Measurements from ENCODE around the gene HLCS.

HLCS gene

GRCh38 chr21:36883532-36884486, 82.7 kb downstream of the HLCS start:
- intact Hi-C loops (cut with DNase I; ENCODE audit: low total_unique reads), result no loop called here
- Histone ChIP-seq H3K27me3 (no peaks in the 10 kb centered on the region), H3K36me3 (no peaks in the 10 kb centered on the region), H3K4me1 (no peaks in the 10 kb centered on the region), H3K27ac (no peak overlapping the region), H3K9me3 (no peaks in the 10 kb centered on the region), H3K4me3 (no peak overlapping the region)
- TF ChIP-seq CTCF (IDR thresholded peaks at IDR 0.05), result no peak
- no peak for DNase-seq

GRCh38 chr21:36882776-36883175, 83.7 kb downstream of the HLCS start:
- no peak overlapping the region for H3K4me3 ChIP-seq
- TF ChIP-seq CTCF (IDR thresholded peaks at IDR 0.05), result no peak

GRCh38 chr21:36881228-36881627, 85.2 kb downstream of the HLCS start:
- H3K36me3 ChIP-seq, result no peaks in the 10 kb centered on the region
- intact Hi-C loops (cut with DNase I; ENCODE audit: low total_unique reads), result no loop called here
- DNase-seq, result no peak
- no peak overlapping the region for H3K27ac ChIP-seq
- no peak overlapping the region for H3K4me3 ChIP-seq
- no peak for TF ChIP-seq CTCF (IDR thresholded peaks at IDR 0.05)
- H3K27me3 ChIP-seq, result no peaks in the 10 kb centered on the region
- H3K4me1 ChIP-seq, result no peaks in the 10 kb centered on the region
- H3K9me3 ChIP-seq, result no peaks in the 10 kb centered on the region

More at GRCh38 chr21:36882776-36883175, 83.7 kb downstream of the HLCS start:
- no peaks in the 10 kb centered on the region for H3K4me1 ChIP-seq
- no peaks in the 10 kb centered on the region for H3K27me3 ChIP-seq
- H3K27ac ChIP-seq, result no peak overlapping the region
- no peaks in the 10 kb centered on the region for H3K36me3 ChIP-seq
- no peak for DNase-seq
- intact Hi-C loops (cut with DNase I; ENCODE audit: low total_unique reads), result no loop called here
- H3K9me3 ChIP-seq, result no peaks in the 10 kb centered on the region

GRCh38 chr21:36879827-36880226, 86.6 kb downstream of the HLCS start:
- no peak overlapping the region for H3K27ac ChIP-seq
- peaks cover 0 to 3% (median 0%) of the 10 kb centered on the region in 3 donors for H3K36me3 ChIP-seq
- no peaks in the 10 kb centered on the region for H3K9me3 ChIP-seq
- no peaks in the 10 kb centered on the region for H3K4me1 ChIP-seq
- no peak for DNase-seq
- no peak for TF ChIP-seq CTCF (IDR thresholded peaks at IDR 0.05)
- no peak overlapping the region for H3K4me3 ChIP-seq
- no peaks in the 10 kb centered on the region for H3K27me3 ChIP-seq
- intact Hi-C loops (cut with DNase I; ENCODE audit: low total_unique reads), result no loop called here

- intact Hi-C loops (cut with DNase I; ENCODE audit: low total_unique reads), result no loop called here
- H3K4me1 ChIP-seq, result no peaks in the 10 kb centered on the region
- H3K9me3 ChIP-seq, result no peaks in the 10 kb centered on the region
- peaks cover 0 to 3% (median 0%) of the 10 kb centered on the region in 3 donors for H3K36me3 ChIP-seq
- no peaks in the 10 kb centered on the region for H3K27me3 ChIP-seq
- no peak overlapping the region for H3K4me3 ChIP-seq
- no peak for DNase-seq
- no peak for TF ChIP-seq CTCF (IDR thresholded peaks at IDR 0.05)
- H3K27ac ChIP-seq, result no peak overlapping the region
Observed at GRCh38 chr21:36877741-36878140, 88.7 kb downstream of the HLCS start.
